Activated naive CD4-positive, alpha-beta T cell treated with anti-CD3 and anti-CD28 coated beads, Interleukin-2, amount 50 U/mL, for 24 hours (primary cell): ENCODE measurements around the gene ZNF444.
"Not testable (repeated sequence)": the region's sequence is repeated elsewhere in the genome, so short reads cannot be mapped to it uniquely, and the experiment has no call there.

Experiments
- H3K27ac Mint-ChIP-seq: one replicate; pipeline ENCODE4 v1.8.0; 2021; ENCODE audit warnings: mild to moderate bottlenecking, mixed read lengths
- H3K27me3 Mint-ChIP-seq: one replicate; pipeline ENCODE4 v1.8.0; 2021; ENCODE audit warnings: mixed read lengths
- H3K36me3 Mint-ChIP-seq: one replicate; pipeline ENCODE4 v1.8.0; 2021; ENCODE audit warnings: mixed read lengths
- H3K4me1 Mint-ChIP-seq: one replicate; pipeline ENCODE4 v1.8.0; 2021; ENCODE audit warnings: mixed read lengths
- H3K4me3 Mint-ChIP-seq: one replicate; pipeline ENCODE4 v1.8.0; 2021; ENCODE audit warnings: mild to moderate bottlenecking, mixed read lengths
- H3K9me3 Mint-ChIP-seq: one replicate; pipeline ENCODE4 v1.8.0; 2021; ENCODE audit warnings: mixed read lengths

The ZNF444 gene

GRCh38 chr19:56209091-56209490 is 68.0 kb downstream of the ZNF444 start:
- Mint-ChIP-seq H3K9me3 (no peaks in the 10 kb centered on the region), H3K27ac (no peak overlapping the region), H3K4me1 (no peaks in the 10 kb centered on the region), H3K27me3 (peaks cover 4% of the 10 kb centered on the region), H3K4me3 (no peak overlapping the region), H3K36me3 (no peaks in the 10 kb centered on the region)

- not testable (repeated sequence) for H3K27me3 Mint-ChIP-seq, H3K36me3 Mint-ChIP-seq, H3K9me3 Mint-ChIP-seq
Observed at GRCh38 chr19:56210036-56210435, 68.9 kb downstream of the ZNF444 start.

More at GRCh38 chr19:56210036-56210435, 68.9 kb downstream of the ZNF444 start:
- H3K27ac Mint-ChIP-seq, H3K4me1 Mint-ChIP-seq, H3K4me3 Mint-ChIP-seq: not testable (repeated sequence)
